ENCODE results near the gene METTL25B.

GRCh38 chr1:156703741-156704140 lies 24.5 kb upstream of the METTL25B start:
- TF ChIP-seq CTCF (IDR thresholded peaks at IDR 0.05) (no peak), POLR2A (IDR thresholded peaks at IDR 0.05) (no peak)
